GM19328 (cell line): ENCODE data around the gene ERRFI1.
"Not testable (repeated sequence)": the region's sequence is repeated elsewhere in the genome, so short reads cannot be mapped to it uniquely, and the experiment has no call there.

Experiments
- ATAC-seq: cut with Tn5 transposase; IDR thresholded peaks from one replicate; pipeline ENCODE4 v1.9.1; 2021; ENCODE audit warnings: mild to moderate bottlenecking, moderate library complexity; ENCODE audit not compliant: unreplicated experiment

ERRFI1 gene, protein sequence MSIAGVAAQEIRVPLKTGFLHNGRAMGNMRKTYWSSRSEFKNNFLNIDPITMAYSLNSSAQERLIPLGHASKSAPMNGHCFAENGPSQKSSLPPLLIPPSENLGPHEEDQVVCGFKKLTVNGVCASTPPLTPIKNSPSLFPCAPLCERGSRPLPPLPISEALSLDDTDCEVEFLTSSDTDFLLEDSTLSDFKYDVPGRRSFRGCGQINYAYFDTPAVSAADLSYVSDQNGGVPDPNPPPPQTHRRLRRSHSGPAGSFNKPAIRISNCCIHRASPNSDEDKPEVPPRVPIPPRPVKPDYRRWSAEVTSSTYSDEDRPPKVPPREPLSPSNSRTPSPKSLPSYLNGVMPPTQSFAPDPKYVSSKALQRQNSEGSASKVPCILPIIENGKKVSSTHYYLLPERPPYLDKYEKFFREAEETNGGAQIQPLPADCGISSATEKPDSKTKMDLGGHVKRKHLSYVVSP

DNA sequence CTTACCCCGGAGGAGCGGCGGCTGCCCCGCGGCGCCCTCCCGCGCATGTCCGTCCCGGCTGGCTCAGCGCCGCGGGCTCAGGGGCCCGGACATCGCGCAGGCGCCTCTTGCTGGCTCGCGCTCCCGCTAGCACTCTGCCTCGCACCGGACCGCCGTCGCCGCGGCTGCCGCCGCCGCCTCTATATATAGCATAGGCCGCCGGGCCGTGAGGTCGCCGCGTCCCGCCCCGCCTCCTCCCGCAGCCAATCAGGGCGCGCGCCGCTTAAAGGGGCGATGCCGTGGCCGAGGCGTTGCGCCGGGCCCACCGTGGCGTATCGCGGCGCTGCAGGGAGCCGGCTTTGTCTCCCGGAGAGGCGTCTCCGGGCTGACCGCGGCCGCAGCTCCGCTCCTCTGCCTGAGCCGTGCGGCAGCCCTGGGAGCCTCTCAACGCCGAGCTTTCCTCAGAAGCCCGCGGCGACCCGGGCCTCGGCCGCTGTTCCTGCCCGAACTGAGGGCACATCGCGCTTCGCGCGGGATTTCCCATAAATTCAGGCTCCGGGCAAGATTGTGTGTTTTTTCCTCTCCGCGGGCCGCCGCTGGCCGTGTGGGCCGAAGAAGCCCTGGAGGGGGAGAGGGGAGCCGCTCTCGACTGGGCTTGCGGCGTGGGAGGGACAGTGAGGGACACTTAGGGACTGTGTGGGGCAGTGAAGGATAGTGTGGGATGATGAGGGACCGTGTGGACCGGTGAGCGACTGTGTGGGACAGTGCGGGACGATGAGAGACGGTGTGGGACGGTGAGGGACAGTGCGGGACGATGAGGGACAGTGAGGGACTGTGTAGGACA, at the start of gene ERRFI1:
Gene ERRFI1, minus strand, starts transcription at position 157 of the 823 bp plus-strand sequence. CDS start 10,690 bp downstream, outside the sequence.
- ATAC-seq: peak; percentile 79

DNA sequence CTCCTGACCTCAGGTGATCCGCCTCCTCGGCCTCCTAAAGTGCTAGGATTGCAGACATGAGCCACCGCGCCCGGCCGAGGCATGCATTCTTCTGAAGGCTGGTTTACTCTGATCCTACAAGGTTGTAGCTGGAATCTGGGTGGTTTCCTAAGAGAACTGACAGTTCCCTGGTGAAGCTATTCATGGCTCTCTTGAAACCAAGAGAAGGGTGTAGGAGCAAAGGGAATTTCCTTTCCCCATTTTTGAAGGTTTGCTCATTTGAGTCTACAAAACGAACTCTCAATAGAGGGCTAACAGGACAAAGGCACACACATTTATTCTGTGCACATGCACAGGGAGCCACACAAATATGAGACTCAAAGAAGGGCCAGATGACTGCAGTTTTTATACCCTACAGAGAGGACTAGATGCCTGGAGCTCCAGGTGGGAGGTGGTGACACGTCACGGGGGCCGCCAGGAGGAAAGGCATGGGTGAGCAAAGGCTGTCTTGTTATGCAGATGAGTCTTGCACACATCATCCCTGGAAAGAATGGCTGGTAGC, 49.5 kb upstream of the ERRFI1 start:
- no peak for ATAC-seq

DNA sequence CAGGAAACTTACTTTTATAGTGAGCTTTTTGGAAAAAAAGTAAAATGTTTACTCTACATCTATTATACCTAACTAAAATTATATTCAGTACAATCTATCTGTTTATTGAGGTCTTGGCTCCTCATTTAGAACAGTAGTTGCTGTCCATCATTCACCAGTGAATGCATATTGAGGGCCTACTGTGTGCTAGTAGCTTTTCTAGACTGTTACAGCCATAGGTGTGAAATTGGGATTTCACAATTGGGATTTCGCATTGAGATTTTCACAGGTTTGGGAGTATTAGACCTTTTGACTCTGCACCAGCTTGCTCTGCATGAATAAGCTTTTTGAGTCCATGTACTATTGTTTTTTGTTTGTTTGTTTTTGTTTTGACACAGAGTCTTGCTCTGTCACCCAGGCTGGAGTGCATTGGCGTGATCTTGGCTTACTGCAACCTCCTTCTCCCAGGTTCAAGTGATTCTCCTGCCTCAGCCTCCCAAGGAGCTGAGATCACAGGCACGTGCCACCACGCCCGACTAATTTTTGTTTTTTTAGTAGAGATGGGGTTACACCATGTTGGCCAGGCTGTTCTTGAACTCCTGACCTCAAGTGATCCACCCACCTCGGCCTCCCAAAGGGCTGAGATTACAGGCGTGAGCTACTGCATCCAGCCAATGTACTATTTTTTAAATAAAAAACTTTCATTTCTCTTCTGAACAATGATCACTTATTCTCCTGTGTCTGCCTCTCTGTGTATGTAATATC, 47.2 kb upstream of the ERRFI1 start:
- ATAC-seq: no peak

DNA sequence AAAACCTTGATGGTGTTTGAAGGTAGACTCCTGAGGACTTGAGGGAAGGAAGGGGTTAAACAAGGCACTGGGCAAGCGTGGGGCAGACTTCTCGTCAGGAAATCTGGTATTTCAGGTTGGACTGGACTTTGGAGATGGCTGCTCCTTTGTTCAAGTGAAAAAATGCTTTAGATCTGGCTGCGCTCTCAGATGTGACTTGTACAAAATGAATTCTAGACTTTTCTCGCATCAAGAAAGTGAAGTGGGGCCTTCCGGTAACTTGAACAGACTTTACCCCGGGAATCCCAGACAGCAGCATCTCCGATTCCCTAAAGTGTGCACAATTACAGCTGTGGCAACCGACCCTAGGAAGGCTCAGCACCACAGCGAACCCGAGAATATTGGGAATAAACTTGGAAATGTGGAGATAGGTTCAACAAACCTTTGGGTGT, 44.3 kb upstream of the ERRFI1 start:
- no peak for ATAC-seq

DNA sequence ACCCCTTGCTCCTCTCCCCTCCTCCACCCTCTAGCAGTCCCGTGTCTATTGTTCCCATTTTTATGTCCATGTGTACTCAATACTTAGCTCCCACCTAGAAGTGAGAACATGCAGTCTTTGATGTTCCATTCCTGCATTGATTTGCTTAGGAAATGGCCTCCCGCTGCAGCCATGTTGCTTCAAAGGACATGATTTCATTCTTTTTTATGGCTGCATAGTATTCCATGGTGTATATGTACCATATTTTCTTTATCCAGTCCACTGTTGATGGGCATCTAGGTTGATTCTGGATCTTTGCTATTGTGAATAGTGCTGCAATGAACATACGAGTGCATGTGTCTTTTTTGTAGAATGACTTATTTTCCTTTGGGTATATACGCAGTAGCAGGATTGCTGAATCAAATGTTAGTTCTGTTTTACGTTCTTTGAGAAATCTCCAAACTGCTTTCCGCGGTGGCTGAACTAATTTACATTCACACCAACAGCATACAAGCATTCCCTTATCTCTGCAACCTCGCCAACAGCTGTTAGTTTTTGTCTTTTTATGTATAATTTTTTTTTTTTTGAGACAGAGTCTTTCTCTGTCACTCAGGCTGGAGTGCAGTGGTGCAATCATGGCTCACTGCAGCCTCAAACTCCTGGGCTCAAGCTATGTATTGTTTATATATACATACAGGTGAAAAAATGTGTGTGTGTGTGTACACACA, 43.7 kb upstream of the ERRFI1 start:
- not testable (repeated sequence) for ATAC-seq

DNA sequence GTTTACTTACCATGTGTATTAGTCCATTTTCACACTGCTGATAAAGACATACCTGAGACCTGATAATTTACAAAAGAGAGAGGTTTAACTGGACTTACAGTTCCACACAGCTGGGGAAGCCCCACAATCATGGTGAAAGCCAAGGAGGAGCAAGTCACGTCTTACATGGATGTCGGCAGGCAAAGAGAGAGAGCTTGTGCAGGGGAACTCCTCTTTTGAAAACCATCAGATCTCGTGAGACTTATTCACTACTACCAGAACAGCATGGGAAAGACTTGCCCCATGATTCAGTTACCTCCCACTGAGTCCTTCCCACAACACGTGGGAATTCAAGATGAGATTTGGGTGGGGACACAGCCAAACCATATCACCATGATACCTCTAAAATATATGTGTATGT, 39.3 kb upstream of the ERRFI1 start:
- no peak for ATAC-seq

DNA sequence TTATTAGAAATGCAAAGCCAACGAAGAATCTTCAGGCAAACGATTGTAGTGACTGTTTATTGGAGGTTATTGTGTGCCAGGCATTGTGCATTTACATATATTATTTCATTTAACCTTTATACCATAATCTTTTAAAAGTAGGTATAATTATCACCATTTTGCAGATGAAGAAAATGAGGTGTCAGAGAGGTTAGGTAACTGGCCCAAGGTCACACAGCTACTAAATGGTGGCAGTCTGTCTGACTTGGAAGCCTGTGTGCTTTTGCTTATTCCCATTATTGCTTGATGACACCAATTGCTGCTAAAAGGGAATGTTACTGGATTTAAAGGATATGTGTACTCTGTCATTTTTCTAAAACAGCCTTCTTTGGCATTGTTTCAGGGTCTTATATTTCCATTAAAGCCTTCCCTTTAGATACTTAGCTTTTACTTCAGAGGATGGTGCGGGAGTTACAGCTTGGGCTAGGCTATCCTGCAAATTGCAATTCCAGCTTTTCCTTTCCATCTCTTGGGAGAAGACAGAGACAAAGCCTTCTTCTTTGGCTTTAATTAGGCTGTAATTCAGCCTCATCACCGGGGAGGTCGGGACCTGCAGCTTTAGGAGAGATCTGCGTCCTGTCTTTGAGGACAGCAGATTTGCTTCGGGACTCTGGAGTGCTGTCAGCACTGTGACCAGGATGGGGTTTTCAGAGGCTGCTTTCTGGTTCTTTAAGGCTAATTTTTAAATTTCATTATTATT, 37.4 kb upstream of the ERRFI1 start:
- no peak for ATAC-seq

DNA sequence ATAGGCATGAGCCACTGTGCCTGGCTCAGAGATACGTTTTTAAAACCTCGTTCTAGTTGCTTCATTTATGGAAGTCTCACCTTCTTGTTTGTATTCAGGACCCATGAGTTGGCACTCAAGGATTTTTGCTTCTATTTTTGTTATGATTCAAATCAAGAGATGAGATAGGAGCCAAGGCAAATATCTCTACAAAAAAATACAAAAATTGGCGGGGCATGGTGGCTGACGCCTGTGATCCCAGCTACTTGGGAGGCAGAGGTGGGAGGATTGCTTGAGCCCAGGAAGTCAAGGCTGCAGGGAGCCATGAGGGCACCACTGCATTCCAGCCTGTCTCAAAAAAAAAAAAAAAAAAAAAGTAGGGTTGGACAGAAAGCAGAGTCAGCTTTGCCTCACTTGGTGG, 36.8 kb upstream of the ERRFI1 start:
- ATAC-seq: no peak

DNA sequence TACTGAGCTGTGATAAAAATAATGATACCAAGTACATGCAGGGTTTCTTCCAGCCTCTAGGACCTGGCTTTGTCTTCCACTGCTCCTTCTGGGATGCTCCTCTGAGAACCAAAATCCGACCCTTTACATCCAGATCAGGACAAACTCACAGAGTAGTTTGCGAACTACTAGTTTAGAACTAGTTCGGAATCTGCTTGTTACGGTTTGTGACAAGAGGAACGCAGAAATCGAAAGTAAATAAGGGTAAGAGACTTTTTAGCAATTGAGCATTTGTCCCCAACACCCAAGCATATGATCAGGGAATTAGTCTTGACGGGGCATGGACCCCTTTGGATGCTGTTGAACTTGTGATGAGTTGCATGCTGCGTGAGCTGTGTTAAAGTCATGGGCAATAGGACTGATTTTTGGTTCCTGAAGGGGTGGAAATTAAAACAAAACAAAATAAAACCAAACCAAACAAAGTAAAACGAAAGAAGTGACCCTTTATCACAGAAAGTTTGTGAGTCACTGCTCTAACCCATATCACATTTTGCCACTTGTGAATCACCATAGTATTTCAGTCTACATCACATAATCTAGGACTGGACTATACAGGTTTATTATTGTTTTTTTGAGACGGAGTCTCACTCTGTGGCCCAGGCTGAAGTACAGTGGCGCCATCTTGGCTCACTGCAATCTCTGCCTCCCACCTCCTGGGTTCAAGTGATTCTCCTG, 35.7 kb upstream of the ERRFI1 start:
- ATAC-seq: no peak

DNA sequence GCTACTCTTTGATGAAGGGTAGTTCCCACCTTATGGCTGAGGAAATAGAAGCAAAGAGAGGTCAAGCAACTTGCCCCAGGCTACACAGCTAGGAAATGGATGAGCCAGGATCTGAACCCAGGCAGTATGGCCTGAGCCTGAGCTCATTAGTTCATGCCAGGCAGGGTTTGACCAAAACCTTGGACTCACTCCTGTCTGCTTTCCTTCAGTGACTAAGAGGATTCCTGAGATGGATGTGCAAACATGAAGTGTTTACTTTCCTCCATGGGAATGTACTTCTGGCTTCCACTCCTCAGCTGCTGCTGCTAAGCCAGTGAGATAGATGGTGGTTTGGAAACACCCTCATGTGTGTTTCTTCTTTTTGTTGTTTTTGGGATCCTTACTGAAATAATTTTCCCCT, 35.1 kb upstream of the ERRFI1 start:
- ATAC-seq: no peak

DNA sequence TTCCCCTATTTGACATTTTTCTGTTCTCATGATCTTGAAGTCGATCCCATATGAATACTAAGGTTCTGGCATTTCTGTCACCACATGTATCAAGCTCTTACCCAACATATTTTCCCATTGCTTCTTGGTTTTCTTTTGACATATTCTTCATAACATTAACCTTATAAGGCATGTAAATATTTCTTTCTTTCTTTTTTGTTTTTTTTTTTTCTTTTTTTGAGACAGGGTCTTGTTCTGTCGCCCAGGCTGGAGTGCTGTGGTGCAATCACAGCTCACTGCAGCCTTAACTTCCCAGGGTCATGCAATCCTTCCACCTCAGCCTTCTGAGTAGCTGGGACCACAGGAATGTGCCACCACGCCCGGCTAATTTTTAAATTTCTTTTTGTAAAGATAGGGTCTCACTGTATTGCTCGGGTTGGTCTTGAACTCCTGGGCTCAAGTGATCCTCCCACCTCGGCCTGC, 33.1 kb upstream of the ERRFI1 start:
- ATAC-seq: no peak

DNA sequence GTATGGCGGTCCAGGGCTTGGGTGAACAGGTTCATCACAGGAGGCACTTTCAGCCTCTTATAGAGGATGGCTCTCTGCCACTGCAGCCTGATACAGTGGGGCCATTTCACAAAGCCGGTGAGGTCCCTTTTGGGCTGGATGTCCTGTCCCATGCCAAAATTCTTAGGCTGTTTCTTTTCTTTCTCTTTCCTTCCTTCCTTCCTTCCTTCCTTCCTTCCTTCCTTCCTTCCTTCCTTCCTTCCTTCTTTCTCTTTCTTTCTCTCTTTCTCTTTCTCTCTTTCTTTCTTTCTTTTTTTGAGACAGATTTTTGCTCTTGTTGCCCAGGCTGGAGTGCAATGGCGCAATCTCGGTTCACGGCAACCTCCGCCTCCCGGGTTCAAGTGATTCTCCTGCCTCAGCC, 31.7 kb upstream of the ERRFI1 start:
- ATAC-seq: not testable (repeated sequence)

DNA sequence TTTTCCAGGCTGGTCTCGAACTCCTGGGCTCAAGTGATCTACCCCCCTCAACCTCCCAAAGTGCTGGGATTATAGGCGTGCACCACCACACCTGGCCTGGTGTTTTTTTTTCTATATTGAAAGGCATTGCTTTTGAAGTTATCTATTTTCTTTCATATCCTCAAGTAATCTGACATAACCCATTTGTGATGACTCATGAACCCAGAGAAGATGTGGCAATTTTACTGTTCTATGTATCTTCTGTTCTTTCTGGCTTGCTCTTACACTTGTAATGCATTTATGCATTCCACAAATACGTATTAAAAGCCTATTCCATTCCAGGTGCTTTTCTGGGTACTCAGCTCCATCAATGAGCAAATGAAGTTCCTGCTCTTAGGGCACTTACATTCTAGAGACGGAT, 29.9 kb upstream of the ERRFI1 start:
- ATAC-seq: no peak

DNA sequence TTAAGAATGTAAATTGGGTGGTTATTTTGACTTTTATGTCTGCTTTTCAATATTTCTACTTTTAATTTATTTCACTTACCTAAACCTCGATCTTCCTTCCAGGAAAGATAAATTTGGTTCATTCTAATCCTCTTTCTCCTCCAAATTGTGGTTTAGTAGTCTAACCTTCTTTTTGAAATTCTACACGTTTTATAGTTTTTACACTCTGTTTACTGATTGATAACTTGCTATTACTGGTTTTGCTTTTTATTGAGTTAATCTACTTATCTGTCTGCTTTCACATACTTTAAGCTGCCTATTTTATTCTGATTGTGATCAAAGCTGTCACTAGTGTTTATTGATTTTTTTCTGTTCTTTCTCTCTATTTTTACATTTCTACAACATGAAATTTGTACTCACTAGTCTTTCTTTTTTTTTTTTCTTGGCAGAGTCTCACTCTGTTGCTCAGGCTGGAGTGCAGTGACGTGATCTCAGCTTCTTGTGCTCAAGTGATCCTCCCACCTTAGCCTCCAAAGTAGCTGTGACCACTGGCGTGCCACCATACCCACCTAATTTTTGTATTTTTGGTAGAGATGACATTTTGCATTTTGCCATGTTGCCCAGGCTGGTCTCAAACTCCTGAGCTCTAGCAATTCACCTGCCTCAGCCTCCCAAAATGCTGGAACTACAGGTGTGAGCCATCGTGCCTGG, 27.9 kb upstream of the ERRFI1 start:
- ATAC-seq: no peak

DNA sequence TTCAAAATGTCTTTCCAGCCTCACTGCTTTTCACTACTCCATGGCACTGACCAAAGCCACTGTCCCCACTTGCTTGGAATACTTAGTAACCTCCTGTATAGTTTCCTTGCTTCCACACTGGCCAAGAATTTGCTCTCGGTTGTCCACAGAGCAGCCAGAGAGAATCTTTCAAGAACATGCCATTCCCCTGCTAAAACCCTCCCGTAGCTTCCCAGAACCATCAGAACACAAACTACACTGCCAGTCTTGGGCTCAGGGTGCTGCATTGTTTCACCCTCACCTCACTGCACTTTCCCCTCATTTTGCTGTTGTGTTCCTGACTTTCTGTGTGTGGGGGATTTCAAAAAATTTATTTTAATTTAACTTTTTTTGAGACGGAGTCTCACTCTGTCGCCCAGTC, 25.5 kb upstream of the ERRFI1 start:
- no peak for ATAC-seq

DNA sequence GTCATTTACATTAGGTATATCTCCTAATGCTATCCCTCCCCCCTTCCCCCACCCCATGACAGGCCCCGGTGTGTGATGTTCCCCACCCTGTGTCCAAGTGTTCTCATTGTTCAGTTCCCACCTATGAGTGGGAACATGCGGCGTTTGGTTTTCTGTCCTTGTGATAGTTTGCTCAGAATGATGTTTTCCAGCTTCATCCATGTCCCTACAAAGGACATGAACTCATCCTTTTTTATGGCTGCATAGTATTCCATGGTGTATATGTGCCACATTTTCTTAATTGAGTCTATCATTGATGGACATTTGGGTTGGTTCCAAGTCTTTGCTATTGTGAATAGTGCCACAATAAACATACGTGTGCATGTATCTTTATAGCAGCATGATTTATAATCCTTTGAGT, 23.1 kb upstream of the ERRFI1 start:
- not testable (repeated sequence) for ATAC-seq

DNA sequence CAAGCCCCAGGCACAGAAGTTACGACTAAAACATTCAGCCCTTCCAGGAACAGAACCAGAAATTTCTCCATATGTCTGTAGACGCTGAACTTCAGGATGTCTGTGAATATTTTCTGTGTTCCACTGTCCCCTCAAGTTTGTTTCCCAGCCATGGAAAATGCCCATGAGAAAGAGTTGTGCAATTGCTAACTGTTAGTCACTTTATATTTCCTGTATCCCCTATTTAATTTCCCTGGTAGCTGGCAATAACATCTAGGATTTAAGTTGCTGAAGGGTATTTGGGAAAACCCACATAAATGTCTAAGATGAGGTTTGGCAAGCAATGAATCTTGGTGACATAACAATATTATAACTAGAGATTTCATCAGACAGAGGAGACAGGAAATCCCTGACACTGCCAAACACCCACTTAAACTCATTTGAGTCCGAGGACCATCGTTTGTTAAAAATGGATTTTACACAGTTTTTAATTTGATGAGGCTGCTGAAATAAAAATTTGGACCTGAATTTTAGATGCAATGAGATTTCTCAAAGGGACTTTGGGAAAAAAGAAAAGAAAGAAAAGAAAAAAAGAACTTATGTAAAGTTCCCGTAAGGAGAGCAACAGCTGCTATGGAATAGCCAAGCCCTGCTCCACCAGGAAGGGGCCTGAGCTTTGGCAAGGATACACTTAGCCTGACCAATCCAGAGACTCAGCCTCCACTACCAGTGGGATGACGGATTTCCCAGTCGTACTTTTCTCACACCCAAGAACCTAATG, 21.8 kb upstream of the ERRFI1 start:
- ATAC-seq: no peak

DNA sequence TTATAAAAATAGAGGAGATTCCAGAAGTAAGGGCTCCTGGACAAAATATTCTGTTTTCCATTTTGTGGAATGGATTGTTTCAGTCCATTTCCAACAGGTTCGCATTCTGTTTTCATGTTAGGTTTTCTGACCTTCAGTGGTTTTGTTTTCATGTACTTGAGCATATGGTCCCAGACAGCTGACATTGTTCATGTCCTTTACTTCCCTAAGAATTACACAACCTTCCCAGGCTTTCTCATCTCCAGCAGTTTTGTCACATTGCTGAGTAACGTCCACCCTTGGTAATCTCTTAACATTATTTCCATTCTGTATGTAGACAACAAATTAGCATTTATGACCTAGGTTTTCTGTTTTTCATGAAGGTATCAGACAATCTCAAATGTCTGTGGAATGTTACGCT, 21.0 kb upstream of the ERRFI1 start:
- no peak for ATAC-seq
